ENCODE data around the gene EHMT1.

EHMT1 gene

GRCh38 chr9:137760426-137760825, 141.6 kb downstream of the EHMT1 start:
- Histone ChIP-seq H3K27me3 (ENCODE audit: low read depth, low read length) (no peaks in the 10 kb centered on the region), H3K4me1 (ENCODE audit: control insufficient read depth in 1 of 2, insufficient read depth in 2 of 2, low read length in 2 of 2) (peaks cover 0 to 6% of the 10 kb centered on the region in 2 donors), H3K9me3 (ENCODE audit: control insufficient read depth in 1 of 2, low read length in 2 of 2) (peaks cover under 1 to 2% of the 10 kb centered on the region in 2 donors), H3K4me3 (ENCODE audit: low read depth in 1 of 2, low read length in 2 of 2) (no peak overlapping the region), H3K36me3 (ENCODE audit: control insufficient read depth in 1 of 2, insufficient read depth in 2 of 2, low read length in 2 of 2) (peaks cover 52 to 58% of the 10 kb centered on the region in 2 donors), H3K27ac (ENCODE audit: low read length) (no peak overlapping the region)

GRCh38 chr9:137761032-137761431, 142.2 kb downstream of the EHMT1 start:
- Histone ChIP-seq H3K4me3 (ENCODE audit: low read depth in 1 of 2, low read length in 2 of 2) (no peak overlapping the region), H3K27ac (ENCODE audit: low read length) (no peak overlapping the region), H3K36me3 (ENCODE audit: control insufficient read depth in 1 of 2, insufficient read depth in 2 of 2, low read length in 2 of 2) (peaks cover 49 to 52% of the 10 kb centered on the region in 2 donors), H3K4me1 (ENCODE audit: control insufficient read depth in 1 of 2, insufficient read depth in 2 of 2, low read length in 2 of 2) (peaks cover 0 to 6% of the 10 kb centered on the region in 2 donors), H3K27me3 (ENCODE audit: low read depth, low read length) (no peaks in the 10 kb centered on the region), H3K9me3 (ENCODE audit: control insufficient read depth in 1 of 2, low read length in 2 of 2) (no peaks in the 10 kb centered on the region)

- Histone ChIP-seq H3K4me1 (ENCODE audit: control insufficient read depth in 1 of 2, insufficient read depth in 2 of 2, low read length in 2 of 2) (peaks cover 0 to 6% of the 10 kb centered on the region in 2 donors), H3K36me3 (ENCODE audit: control insufficient read depth in 1 of 2, insufficient read depth in 2 of 2, low read length in 2 of 2) (peaks cover 49 to 56% of the 10 kb centered on the region in 2 donors), H3K27ac (ENCODE audit: low read length) (no peak overlapping the region), H3K9me3 (ENCODE audit: control insufficient read depth in 1 of 2, low read length in 2 of 2) (no peaks in the 10 kb centered on the region), H3K4me3 (ENCODE audit: low read depth in 1 of 2, low read length in 2 of 2) (no peak overlapping the region), H3K27me3 (ENCODE audit: low read depth, low read length) (no peaks in the 10 kb centered on the region)
Measured at GRCh38 chr9:137761793-137762192, 143.0 kb downstream of the EHMT1 start.

- Histone ChIP-seq H3K27me3 (ENCODE audit: low read depth, low read length) (no peaks in the 10 kb centered on the region), H3K36me3 (ENCODE audit: control insufficient read depth in 1 of 2, insufficient read depth in 2 of 2, low read length in 2 of 2) (peaks cover 53 to 63% of the 10 kb centered on the region in 2 donors), H3K9me3 (ENCODE audit: control insufficient read depth in 1 of 2, low read length in 2 of 2) (no peaks in the 10 kb centered on the region), H3K27ac (ENCODE audit: low read length) (no peak overlapping the region), H3K4me1 (ENCODE audit: control insufficient read depth in 1 of 2, insufficient read depth in 2 of 2, low read length in 2 of 2) (no peaks in the 10 kb centered on the region), H3K4me3 (ENCODE audit: low read depth in 1 of 2, low read length in 2 of 2) (no peak overlapping the region)
Measured at GRCh38 chr9:137762414-137763061, 143.7 kb downstream of the EHMT1 start.

GRCh38 chr9:137763271-137763955, 144.6 kb downstream of the EHMT1 start:
- Histone ChIP-seq H3K4me1 (ENCODE audit: control insufficient read depth in 1 of 2, insufficient read depth in 2 of 2, low read length in 2 of 2) (no peaks in the 10 kb centered on the region), H3K27ac (ENCODE audit: low read length) (no peak overlapping the region), H3K36me3 (ENCODE audit: control insufficient read depth in 1 of 2, insufficient read depth in 2 of 2, low read length in 2 of 2) (peaks cover 46 to 61% of the 10 kb centered on the region in 2 donors), H3K27me3 (ENCODE audit: low read depth, low read length) (no peaks in the 10 kb centered on the region), H3K4me3 (ENCODE audit: low read depth in 1 of 2, low read length in 2 of 2) (no peak overlapping the region), H3K9me3 (ENCODE audit: control insufficient read depth in 1 of 2, low read length in 2 of 2) (no peaks in the 10 kb centered on the region)

GRCh38 chr9:137764171-137764671, 145.4 kb downstream of the EHMT1 start:
- Histone ChIP-seq H3K9me3 (ENCODE audit: control insufficient read depth in 1 of 2, low read length in 2 of 2) (no peaks in the 10 kb centered on the region), H3K4me3 (ENCODE audit: low read depth in 1 of 2, low read length in 2 of 2) (no peak overlapping the region), H3K27me3 (ENCODE audit: low read depth, low read length) (no peaks in the 10 kb centered on the region), H3K36me3 (ENCODE audit: control insufficient read depth in 1 of 2, insufficient read depth in 2 of 2, low read length in 2 of 2) (peaks cover 43 to 55% of the 10 kb centered on the region in 2 donors), H3K4me1 (ENCODE audit: control insufficient read depth in 1 of 2, insufficient read depth in 2 of 2, low read length in 2 of 2) (no peaks in the 10 kb centered on the region), H3K27ac (ENCODE audit: low read length) (no peak overlapping the region)

GRCh38 chr9:137764981-137765380, 146.2 kb downstream of the EHMT1 start:
- Histone ChIP-seq H3K36me3 (ENCODE audit: control insufficient read depth in 1 of 2, insufficient read depth in 2 of 2, low read length in 2 of 2) (peaks cover 36 to 56% of the 10 kb centered on the region in 2 donors), H3K27ac (ENCODE audit: low read length) (no peak overlapping the region), H3K27me3 (ENCODE audit: low read depth, low read length) (no peaks in the 10 kb centered on the region), H3K9me3 (ENCODE audit: control insufficient read depth in 1 of 2, low read length in 2 of 2) (no peaks in the 10 kb centered on the region), H3K4me1 (ENCODE audit: control insufficient read depth in 1 of 2, insufficient read depth in 2 of 2, low read length in 2 of 2) (no peaks in the 10 kb centered on the region), H3K4me3 (ENCODE audit: low read depth in 1 of 2, low read length in 2 of 2) (no peak overlapping the region)

- H3K27ac ChIP-seq (ENCODE audit: low read length): no peak overlapping the region
- H3K27me3 ChIP-seq (ENCODE audit: low read depth, low read length): no peaks in the 10 kb centered on the region
- no peaks in the 10 kb centered on the region for H3K9me3 ChIP-seq (ENCODE audit: control insufficient read depth in 1 of 2, low read length in 2 of 2)
- H3K4me3 ChIP-seq (ENCODE audit: low read depth in 1 of 2, low read length in 2 of 2): no peak overlapping the region
- no peaks in the 10 kb centered on the region for H3K4me1 ChIP-seq (ENCODE audit: control insufficient read depth in 1 of 2, insufficient read depth in 2 of 2, low read length in 2 of 2)
- H3K36me3 ChIP-seq (ENCODE audit: control insufficient read depth in 1 of 2, insufficient read depth in 2 of 2, low read length in 2 of 2): peaks cover 37 to 56% of the 10 kb centered on the region in 2 donors
Measured at GRCh38 chr9:137765536-137765935, 146.7 kb downstream of the EHMT1 start.

- Histone ChIP-seq H3K27ac (ENCODE audit: low read length) (no peak overlapping the region), H3K4me3 (ENCODE audit: low read depth in 1 of 2, low read length in 2 of 2) (no peak overlapping the region), H3K9me3 (ENCODE audit: control insufficient read depth in 1 of 2, low read length in 2 of 2) (no peaks in the 10 kb centered on the region), H3K27me3 (ENCODE audit: low read depth, low read length) (no peaks in the 10 kb centered on the region), H3K36me3 (ENCODE audit: control insufficient read depth in 1 of 2, insufficient read depth in 2 of 2, low read length in 2 of 2) (peaks cover 35 to 69% of the 10 kb centered on the region in 2 donors), H3K4me1 (ENCODE audit: control insufficient read depth in 1 of 2, insufficient read depth in 2 of 2, low read length in 2 of 2) (no peaks in the 10 kb centered on the region)
Measured at GRCh38 chr9:137771580-137771979, 152.8 kb downstream of the EHMT1 start.

- no peak overlapping the region for H3K4me3 ChIP-seq (ENCODE audit: low read depth in 1 of 2, low read length in 2 of 2)
- H3K36me3 ChIP-seq (ENCODE audit: control insufficient read depth in 1 of 2, insufficient read depth in 2 of 2, low read length in 2 of 2): peaks cover 39 to 66% of the 10 kb centered on the region in 2 donors
- no peaks in the 10 kb centered on the region for H3K27me3 ChIP-seq (ENCODE audit: low read depth, low read length)
- H3K9me3 ChIP-seq (ENCODE audit: control insufficient read depth in 1 of 2, low read length in 2 of 2): no peaks in the 10 kb centered on the region
- no peaks in the 10 kb centered on the region for H3K4me1 ChIP-seq (ENCODE audit: control insufficient read depth in 1 of 2, insufficient read depth in 2 of 2, low read length in 2 of 2)
- H3K27ac ChIP-seq (ENCODE audit: low read length): no peak overlapping the region
Measured at GRCh38 chr9:137772281-137772873, 153.6 kb downstream of the EHMT1 start.

- H3K36me3 ChIP-seq (ENCODE audit: control insufficient read depth in 1 of 2, insufficient read depth in 2 of 2, low read length in 2 of 2): peaks cover 61 to 77% of the 10 kb centered on the region in 2 donors
- no peak overlapping the region for H3K4me3 ChIP-seq (ENCODE audit: low read depth in 1 of 2, low read length in 2 of 2)
- no peaks in the 10 kb centered on the region for H3K9me3 ChIP-seq (ENCODE audit: control insufficient read depth in 1 of 2, low read length in 2 of 2)
- H3K27me3 ChIP-seq (ENCODE audit: low read depth, low read length): no peaks in the 10 kb centered on the region
- H3K4me1 ChIP-seq (ENCODE audit: control insufficient read depth in 1 of 2, insufficient read depth in 2 of 2, low read length in 2 of 2): no peaks in the 10 kb centered on the region
- H3K27ac ChIP-seq (ENCODE audit: low read length): no peak overlapping the region
Measured at GRCh38 chr9:137774775-137775386, 156.1 kb downstream of the EHMT1 start.

Measured in muscle layer of duodenum (tissue), 2 donors.